GM13977 (cell line): Measurements from ENCODE around the gene CAMKK2.

Source experiments
- DNase-seq: peaks from one replicate; pipeline ENCODE4 v3.0.0; 2012; ENCODE audit warnings: low spot score
- CTCF ChIP-seq: IDR thresholded peaks from 2 replicates; pipeline ENCODE4 v1.5.1; 2012; ENCODE audit warnings: mild to moderate bottlenecking, control low read depth; ENCODE audit not compliant: insufficient read depth; ENCODE audit errors: extremely low read depth, missing control alignments
- in situ Hi-C: fragments of 300-500 bp; cut with MboI; formaldehyde crosslinking; loops from one replicate; pipeline ENCODE4 v1.12.0; 2022; ENCODE audit warnings: low sequenced_read_pairs, low pct_unique_long_range_greater_than_20kb, mixed read lengths, inconsistent platforms; ENCODE audit not compliant: unreplicated experiment

The CAMKK2 gene

GRCh38 chr12:121246893-121247557 lies 49.5 kb downstream of the CAMKK2 start:
- DNase-seq = no peak
- no peak for TF ChIP-seq CTCF
- in situ Hi-C loops = no loop called here

- in situ Hi-C loops = no loop called here
- no peak for TF ChIP-seq CTCF
- no peak for DNase-seq
Observed at GRCh38 chr12:121245951-121246350, 50.6 kb downstream of the CAMKK2 start.

GRCh38 chr12:121245031-121245430 lies 51.5 kb downstream of the CAMKK2 start:
- no peak for DNase-seq
- in situ Hi-C loops = no loop called here
- TF ChIP-seq CTCF = no peak

GRCh38 chr12:121241156-121241970 lies 55.1 kb downstream of the CAMKK2 start:
- in situ Hi-C loops = no loop called here
- TF ChIP-seq CTCF = no peak
- DNase-seq = no peak

- in situ Hi-C loops = no loop called here
- DNase-seq = peak; percentile 57
- no peak for TF ChIP-seq CTCF
Observed at GRCh38 chr12:121240484-121241101, 55.9 kb downstream of the CAMKK2 start.

GRCh38 chr12:121240062-121240420 lies 56.5 kb downstream of the CAMKK2 start:
- in situ Hi-C loops = no loop called here
- DNase-seq = no peak
- no peak for TF ChIP-seq CTCF
